IPS-15b (cell line): ENCODE results near the gene TOP2A.

Experiments
- H3K27me3 ChIP-seq: one replicate; pipeline ENCODE4 v1.6.1; 2013; ENCODE audit warnings: low read length; ENCODE audit not compliant: control insufficient read depth, insufficient read depth
- H3K36me3 ChIP-seq: one replicate; pipeline ENCODE4 v1.6.1; 2013; ENCODE audit warnings: low read length; ENCODE audit not compliant: control insufficient read depth, insufficient read depth
- H3K4me1 ChIP-seq: one replicate; pipeline ENCODE4 v1.6.1; 2013; ENCODE audit warnings: mild to moderate bottlenecking, low read length; ENCODE audit not compliant: control insufficient read depth, insufficient read depth
- H3K4me3 ChIP-seq: one replicate; pipeline ENCODE4 v1.5.1; 2013; ENCODE audit warnings: low read depth, low read length
- H3K9ac ChIP-seq: one replicate; pipeline ENCODE4 v1.6.1; 2013; ENCODE audit warnings: low read depth, mild to moderate bottlenecking, low read length
- H3K9me3 ChIP-seq: one replicate; pipeline ENCODE4 v1.6.1; 2013; ENCODE audit warnings: mild to moderate bottlenecking, low read length; ENCODE audit not compliant: control insufficient read depth, insufficient read depth

TOP2A gene

DNA sequence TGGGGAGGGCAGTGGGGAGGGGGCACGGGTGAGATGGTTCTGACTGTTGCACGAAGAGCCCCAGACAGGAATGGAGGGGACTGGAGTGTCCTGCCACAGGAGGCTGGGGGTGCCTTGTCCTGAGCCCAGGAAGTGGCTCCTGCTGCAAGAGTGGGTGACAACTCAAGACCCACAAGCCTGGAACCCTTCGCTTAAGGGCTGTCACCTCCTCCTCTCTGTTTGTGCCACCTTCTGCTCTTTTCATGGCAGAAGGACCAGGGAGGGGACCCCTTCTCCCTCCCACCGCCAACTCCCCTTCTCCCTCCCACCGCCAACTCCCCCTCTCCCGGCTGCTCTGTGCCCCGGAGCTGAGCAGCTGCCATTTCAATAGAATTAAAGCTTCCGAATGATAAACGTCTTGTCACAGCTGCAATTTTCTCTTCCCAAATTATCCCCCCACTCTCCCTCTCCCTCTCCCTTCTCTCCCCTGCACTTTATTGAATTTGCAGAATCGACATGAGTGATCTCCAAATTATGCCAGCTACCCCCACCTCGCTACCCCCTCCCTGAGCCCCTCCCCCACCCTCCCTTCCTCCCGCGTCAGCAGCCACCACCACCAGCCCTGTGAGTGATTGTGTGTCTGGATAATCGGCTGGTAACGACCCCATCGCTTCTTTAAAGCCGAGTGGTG lies 66.9 kb downstream of the TOP2A start:
- peaks cover 8% of the 10 kb centered on the region for H3K36me3 ChIP-seq
- peaks cover 59% of the 10 kb centered on the region for H3K27me3 ChIP-seq
- H3K4me1 ChIP-seq = peaks cover 31% of the 10 kb centered on the region
- no peak overlapping the region for H3K4me3 ChIP-seq
- no peak overlapping the region for H3K9ac ChIP-seq
- H3K9me3 ChIP-seq = no peaks in the 10 kb centered on the region

DNA sequence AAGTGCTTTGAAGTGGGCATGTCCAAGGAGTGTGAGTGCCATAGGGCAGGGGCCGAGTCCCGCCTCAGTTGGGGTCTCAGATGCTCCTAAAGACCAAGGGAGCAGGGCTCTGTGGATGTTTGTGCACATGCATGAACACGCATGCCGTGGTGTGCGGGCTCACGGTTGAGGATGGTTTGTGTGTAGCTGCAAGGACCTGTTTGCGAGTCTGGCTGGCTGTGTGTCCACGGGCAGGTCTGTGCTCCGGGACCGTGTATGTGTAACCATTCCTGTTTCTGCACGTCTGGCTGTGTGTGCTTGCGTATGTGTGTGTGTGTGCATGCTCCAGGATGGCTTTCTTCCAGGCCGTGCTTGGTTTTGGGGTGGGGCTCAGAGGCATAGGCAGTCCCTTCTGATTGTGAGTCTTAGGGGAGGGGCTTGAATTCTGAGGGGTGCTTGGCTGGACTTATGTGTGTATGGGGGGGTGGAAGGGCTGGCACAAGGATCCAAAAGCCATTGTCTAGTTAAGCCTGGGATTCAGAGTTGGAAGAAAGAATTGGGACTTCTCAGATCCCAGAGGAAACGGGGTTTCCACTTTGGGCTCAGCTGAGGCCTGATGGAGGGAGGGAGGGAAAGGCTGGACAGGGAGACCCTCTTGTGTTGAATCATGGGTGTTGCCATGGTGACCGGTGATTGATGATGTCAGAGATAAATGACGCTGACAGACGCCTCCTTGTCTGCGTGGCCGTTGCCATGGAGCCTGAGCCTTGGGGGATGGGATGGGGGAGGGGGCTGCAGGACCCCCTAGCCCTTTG lies 67.6 kb downstream of the TOP2A start:
- Histone ChIP-seq H3K9me3 (no peaks in the 10 kb centered on the region), H3K4me3 (no peak overlapping the region), H3K4me1 (peaks cover 31% of the 10 kb centered on the region), H3K9ac (no peak overlapping the region), H3K27me3 (peaks cover 65% of the 10 kb centered on the region), H3K36me3 (peaks cover 6% of the 10 kb centered on the region)

GRCh38 chr17:40349477-40349894 lies 68.2 kb downstream of the TOP2A start:
- H3K9me3 ChIP-seq = no peaks in the 10 kb centered on the region
- H3K4me3 ChIP-seq = no peak overlapping the region
- H3K9ac ChIP-seq = no peak overlapping the region
- H3K36me3 ChIP-seq = peaks cover 6% of the 10 kb centered on the region
- peaks cover 71% of the 10 kb centered on the region for H3K27me3 ChIP-seq
- peaks cover 33% of the 10 kb centered on the region for H3K4me1 ChIP-seq

DNA sequence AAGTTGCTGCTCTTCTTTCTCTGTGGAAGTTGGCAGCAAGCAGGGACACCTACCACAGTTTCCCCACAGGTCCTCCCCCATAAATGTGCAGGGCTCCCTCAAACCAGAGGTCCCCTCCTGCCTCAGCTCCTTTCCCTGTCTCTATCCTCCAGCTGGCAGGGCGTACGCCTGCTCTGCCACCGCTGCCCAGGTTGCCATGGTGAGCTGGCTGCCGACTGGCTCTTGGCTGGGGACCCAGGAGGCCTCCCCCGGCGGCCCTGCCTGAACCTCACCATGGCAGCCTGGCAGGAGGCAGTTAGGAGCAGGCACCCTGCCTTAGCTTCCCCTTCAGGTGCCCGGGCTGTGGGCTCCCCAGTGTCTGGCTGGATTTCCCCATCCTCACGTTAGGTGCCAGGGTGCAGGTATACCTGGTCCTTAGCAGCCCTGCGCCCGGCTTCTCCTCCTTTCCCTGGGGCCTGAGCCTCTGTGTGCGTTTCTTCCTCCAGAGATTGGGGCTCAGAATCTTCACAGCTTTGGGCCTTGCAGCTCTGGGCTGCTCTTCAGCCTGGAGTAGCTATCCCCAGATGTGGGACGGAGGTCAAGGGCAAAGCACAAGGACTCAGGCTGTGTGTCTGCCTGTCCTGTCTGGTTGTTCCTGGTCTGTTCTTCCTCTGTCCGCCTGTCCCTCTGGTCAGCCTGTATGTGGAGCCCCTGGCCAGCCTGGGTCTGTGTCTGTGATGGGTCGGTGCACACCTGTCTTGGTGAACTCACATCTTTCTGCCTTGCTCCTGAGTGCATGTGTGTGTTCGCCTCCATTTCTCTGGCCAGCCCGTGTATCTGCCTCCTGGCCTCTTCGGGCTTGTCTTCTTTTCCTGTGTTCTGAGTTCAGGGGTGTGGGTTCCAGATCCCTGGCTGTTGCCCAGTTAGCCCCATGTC lies 68.9 kb downstream of the TOP2A start:
- H3K4me3 ChIP-seq = no peak overlapping the region
- H3K9ac ChIP-seq = no peak overlapping the region
- no peaks in the 10 kb centered on the region for H3K9me3 ChIP-seq
- peaks cover 38% of the 10 kb centered on the region for H3K4me1 ChIP-seq
- peaks cover 77% of the 10 kb centered on the region for H3K27me3 ChIP-seq
- peaks cover 6% of the 10 kb centered on the region for H3K36me3 ChIP-seq

- peaks cover 44% of the 10 kb centered on the region for H3K4me1 ChIP-seq
- no peak overlapping the region for H3K9ac ChIP-seq
- H3K4me3 ChIP-seq = no peak overlapping the region
- peaks cover 6% of the 10 kb centered on the region for H3K36me3 ChIP-seq
- H3K9me3 ChIP-seq = no peaks in the 10 kb centered on the region
- H3K27me3 ChIP-seq = peaks cover 84% of the 10 kb centered on the region
Measured at GRCh38 chr17:40348136-40348504, 69.6 kb downstream of the TOP2A start.

- Histone ChIP-seq H3K9ac (no peak overlapping the region), H3K9me3 (no peaks in the 10 kb centered on the region), H3K36me3 (peaks cover 6% of the 10 kb centered on the region), H3K4me1 (peaks cover 45% of the 10 kb centered on the region), H3K27me3 (peaks cover 88% of the 10 kb centered on the region), H3K4me3 (peak overlapping the region; percentile 35)
Measured at GRCh38 chr17:40347319-40348135, 70.2 kb downstream of the TOP2A start.

DNA sequence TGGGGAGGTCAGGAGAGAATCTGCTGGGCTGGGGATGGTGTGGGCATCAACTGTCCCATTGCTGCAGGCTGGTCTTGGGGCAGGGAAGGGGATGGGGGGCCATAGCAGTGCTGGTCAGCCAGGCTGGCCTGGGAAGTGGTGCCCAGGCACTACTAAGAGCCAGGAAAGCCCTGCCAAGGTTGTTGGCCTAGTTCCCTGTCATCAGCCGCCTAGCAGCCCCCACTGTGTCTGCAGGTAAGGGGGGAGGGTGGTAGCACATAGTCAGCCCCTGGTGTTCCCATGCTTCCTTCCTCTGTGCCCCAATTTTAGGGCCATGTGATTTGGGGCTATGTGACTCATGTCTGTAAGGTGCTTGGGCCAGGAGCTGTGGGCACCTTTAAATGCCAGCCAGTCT lies 70.9 kb downstream of the TOP2A start:
- Histone ChIP-seq H3K36me3 (no peaks in the 10 kb centered on the region), H3K9me3 (no peaks in the 10 kb centered on the region), H3K9ac (no peak overlapping the region), H3K4me3 (peak overlapping the region; percentile 35), H3K27me3 (peaks cover 83% of the 10 kb centered on the region), H3K4me1 (peaks cover 45% of the 10 kb centered on the region)

- H3K4me1 ChIP-seq = peaks cover 43% of the 10 kb centered on the region
- no peak overlapping the region for H3K9ac ChIP-seq
- H3K4me3 ChIP-seq = peak overlapping the region; percentile 54
Measured at GRCh38 chr17:40345994-40346764, 71.5 kb downstream of the TOP2A start.

GRCh38 chr17:40345161-40345993 lies 72.3 kb downstream of the TOP2A start:
- Histone ChIP-seq H3K4me3 (peak overlapping the region; percentile 54), H3K4me1 (peaks cover 43% of the 10 kb centered on the region), H3K9ac (no peak overlapping the region), H3K36me3 (no peaks in the 10 kb centered on the region), H3K9me3 (no peaks in the 10 kb centered on the region), H3K27me3 (peaks cover 83% of the 10 kb centered on the region)

More at GRCh38 chr17:40345994-40346764, 71.5 kb downstream of the TOP2A start:
- H3K27me3 ChIP-seq = peaks cover 80% of the 10 kb centered on the region
- no peaks in the 10 kb centered on the region for H3K36me3 ChIP-seq
- H3K9me3 ChIP-seq = no peaks in the 10 kb centered on the region
